GM12878 (cell line): ENCODE results near the gene PRR14L. TPM values are rescaled to one million over a fixed set of nuclear protein-coding genes. Genes with fewer than 3 reads are reported as not detected.

Experiments
- ATAC-seq: fragments of 200-7000 bp; cut with Tn5 transposase; 3 replicates; pipeline ENCODE4 v1.9.1; 2020; ENCODE audit warnings: mild to moderate bottlenecking, moderate library complexity
- BruUV-seq: library from RNA; stranded (reverse); fragments of 400-500 nt; replicated peaks from 2 replicates; lab custom pipeline; 2021; lab: Mats Ljungman, UMichigan
- CTCF ChIA-PET: fragments of 300-600 bp; sonication (Branson Sonifier 250); formaldehyde crosslinking; extraction: SDS; loops from one replicate; lab custom pipeline; 2021; ENCODE audit warnings: inconsistent platforms; lab: Yijun Ruan, JAX
- POLR2A ChIA-PET: fragments of 350-600 bp; formaldehyde crosslinking; extraction: SDS; loops from one replicate; lab custom pipeline; 2021; ENCODE audit warnings: inconsistent platforms; lab: Charles Lee
- RAD21 ChIA-PET: fragments of 300-600 bp; sonication (Branson Sonifier 250); formaldehyde crosslinking; loops from one replicate; lab custom pipeline; 2023; ENCODE audit warnings: antibody characterized with exemption; ENCODE audit not compliant: unreplicated experiment; lab: Charles Lee
- SMC1A ChIA-PET: fragments of 300-600 bp; sonication (Branson Sonifier 250); formaldehyde crosslinking; loops from one replicate; lab custom pipeline; 2023; ENCODE audit not compliant: unreplicated experiment, uncharacterized antibody; lab: Charles Lee
- DNase-seq: peaks from one replicate; pipeline ENCODE4 v3.0.0-alpha.2; 2011; ENCODE audit warnings: low read depth, low spot score
- FAIRE-seq: peaks from 3 replicates; lab custom pipeline; 2011; peaks lifted over from hg19 to GRCh38; lab: Jason Lieb, UNC
- H2AFZ ChIP-seq: 2 replicates; pipeline ENCODE4 v1.6.0; 2011; ENCODE audit warnings: low read depth, low read length, control low read depth; ENCODE audit not compliant: control insufficient read depth
- H3K27ac ChIP-seq: 2 replicates; pipeline ENCODE4 v1.5.1; 2011; ENCODE audit warnings: control low read depth; ENCODE audit not compliant: control insufficient read depth, insufficient read depth
- H3K27me3 ChIP-seq, 2 experiments: replicated peaks in 1 of 2; 2 replicates each; pipeline versions ENCODE4 v1.6.0 to v1.6.1; 2011; ENCODE audit warnings: low read length in 1 of 2; ENCODE audit not compliant: control insufficient read depth in 2 of 2, insufficient read depth in 2 of 2
- H3K36me3 ChIP-seq, 2 experiments: 2 replicates each; pipeline ENCODE4 v1.5.1; 2011; ENCODE audit warnings: low read length in 1 of 2; ENCODE audit not compliant: control insufficient read depth in 2 of 2, insufficient read depth in 2 of 2
- H3K4me1 ChIP-seq: 2 replicates; pipeline ENCODE4 v1.6.1; 2011; ENCODE audit warnings: mild to moderate bottlenecking, low read length, moderate library complexity, mixed read lengths; ENCODE audit not compliant: control insufficient read depth, insufficient read depth
- H3K4me2 ChIP-seq: 2 replicates; pipeline ENCODE4 v1.6.0; 2011; ENCODE audit warnings: control low read depth; ENCODE audit not compliant: control insufficient read depth, insufficient read depth
- H3K4me3 ChIP-seq: fragments of 200-600 bp; sonication (generic); 2 replicates; pipeline ENCODE4 v1.5.1; 2016
- H3K79me2 ChIP-seq: 2 replicates; pipeline ENCODE4 v1.6.0; 2011; ENCODE audit warnings: low read length; ENCODE audit not compliant: control insufficient read depth, insufficient read depth
- H3K9ac ChIP-seq: 2 replicates; pipeline ENCODE4 v1.8.0; 2011; ENCODE audit warnings: low read length, control low read depth, mixed read lengths; ENCODE audit not compliant: control insufficient read depth, insufficient read depth
- H3K9me3 ChIP-seq: replicated peaks from 3 replicates; pipeline ENCODE4 v1.5.1; 2011; ENCODE audit warnings: mild to moderate bottlenecking, low read length; ENCODE audit not compliant: control insufficient read depth, insufficient read depth
- H4K20me1 ChIP-seq: 2 replicates; pipeline ENCODE4 v1.6.0; 2011; ENCODE audit not compliant: control insufficient read depth, insufficient read depth
- CHD2 ChIP-seq: IDR thresholded peaks from 2 replicates; pipeline ENCODE4 v1.6.1; 2011; ENCODE audit warnings: low read depth, low read length, improper control_type of control experiment, borderline replicate concordance
- CHD4 ChIP-seq: fragments of 200-600 bp; sonication (generic); IDR thresholded peaks from 2 replicates; pipeline ENCODE4 v1.6.1; 2016; ENCODE audit warnings: mild to moderate bottlenecking
- EGR1 ChIP-seq, 2 experiments: IDR thresholded peaks; 1 replicate in 1 of 2; 2 replicates in 1 of 2; pipeline ENCODE4 v1.6.1; 2011 to 2012; ENCODE audit warnings: low read depth in 2 of 2, low read length in 2 of 2, borderline replicate concordance in 1 of 2, mild to moderate bottlenecking in 1 of 2, moderate library complexity in 1 of 2
- IKZF1 ChIP-seq: fragments of 450-650 bp; conservative IDR thresholded peaks from 2 replicates; pipeline ENCODE4 v1.6.1; 2017; ENCODE audit warnings: antibody characterized with exemption, mild to moderate bottlenecking
- IRF4 ChIP-seq: IDR thresholded peaks from 2 replicates; pipeline ENCODE4 v1.6.1; 2011; ENCODE audit warnings: low read depth, low read length
- KAT2A ChIP-seq: conservative IDR thresholded peaks from 2 replicates; pipeline ENCODE4 v1.6.1; 2011; ENCODE audit warnings: low read depth, low read length; ENCODE audit not compliant: control insufficient read depth
- MYC ChIP-seq: IDR thresholded peaks from 2 replicates; pipeline ENCODE4 v1.6.1; 2011; ENCODE audit warnings: mild to moderate bottlenecking, low read length, moderate library complexity, inconsistent platforms; ENCODE audit not compliant: insufficient read depth, insufficient replicate concordance, insufficient read length, severe bottlenecking
- POLR2AphosphoS2 ChIP-seq: IDR thresholded peaks from 2 replicates; pipeline ENCODE4 v1.6.1; 2011; ENCODE audit warnings: low read depth, mild to moderate bottlenecking, low read length, improper control_type of control experiment, moderate library complexity
- RUNX3 ChIP-seq: IDR thresholded peaks from 2 replicates; pipeline ENCODE4 v1.6.1; 2012; ENCODE audit warnings: low read length, inconsistent platforms
- TARDBP ChIP-seq: IDR thresholded peaks from 2 replicates; pipeline ENCODE4 v1.6.1; 2016; ENCODE audit warnings: borderline replicate concordance
- WGBS: methylation state at CpG from one replicate; pipeline ENCODE4 v1.1.6; 2016; ENCODE audit warnings: low lambda C conversion rate; ENCODE audit not compliant: insufficient replicate concordance, insufficient coverage; ENCODE audit errors: missing lambda C conversion rate; 5-methylcytosine and 5-hydroxymethylcytosine counted together
- in situ Hi-C: fragments of 300-500 bp; cut with MboI; formaldehyde crosslinking; loops from 9 replicates; pipeline ENCODE4 v1.14.3; 2018; ENCODE audit warnings: mixed read lengths
- intact Hi-C: fragments of 100-400 bp; cut with micrococcal nuclease; formaldehyde crosslinking; loops from one replicate; pipeline ENCODE4 v1.14.2; 2022; ENCODE audit not compliant: unreplicated experiment
- polyA plus RNA-seq, 11 experiments: library from polyadenylated mRNA; depleted of rRNA in 4 of 11; unstranded in 6 of 11; stranded (reverse) in 5 of 11; fragments of >200 nt; fragmentation: Nextera tagmentation in 4 of 11; fragmentation: Illumina TruSeq in 1 of 11; extraction: Ambion mirVana in 4 of 11; extraction: Trizol in 1 of 11; gene quantifications; 1 replicate in 1 of 11; 2 replicates in 10 of 11; pipeline versions ENCODE4 v1.2.1 to v1.2.3, GENCODE V29; 2011 to 2016; ENCODE audit warnings: inconsistent platforms in 2 of 11, missing spikeins in 2 of 11, low read depth in 1 of 11
- total RNA-seq, 4 experiments: library from RNA; depleted of rRNA in 3 of 4; stranded (reverse); fragments of >200 nt in 3 of 4; fragmentation: Illumina TruSeq in 1 of 4; extraction: Trizol in 1 of 4; gene quantifications; 2 replicates each; pipeline versions ENCODE4 v1.2.1 to v1.2.3, GENCODE V29; 2013 to 2021

The PRR14L gene
- total and polyA plus RNA-seq, 10 of the 15 experiments (the other 5 are each of a cell fraction or from before 2014, with no cell fraction given): 4.2 to 49.0 (median 21.4) TPM

DNA sequence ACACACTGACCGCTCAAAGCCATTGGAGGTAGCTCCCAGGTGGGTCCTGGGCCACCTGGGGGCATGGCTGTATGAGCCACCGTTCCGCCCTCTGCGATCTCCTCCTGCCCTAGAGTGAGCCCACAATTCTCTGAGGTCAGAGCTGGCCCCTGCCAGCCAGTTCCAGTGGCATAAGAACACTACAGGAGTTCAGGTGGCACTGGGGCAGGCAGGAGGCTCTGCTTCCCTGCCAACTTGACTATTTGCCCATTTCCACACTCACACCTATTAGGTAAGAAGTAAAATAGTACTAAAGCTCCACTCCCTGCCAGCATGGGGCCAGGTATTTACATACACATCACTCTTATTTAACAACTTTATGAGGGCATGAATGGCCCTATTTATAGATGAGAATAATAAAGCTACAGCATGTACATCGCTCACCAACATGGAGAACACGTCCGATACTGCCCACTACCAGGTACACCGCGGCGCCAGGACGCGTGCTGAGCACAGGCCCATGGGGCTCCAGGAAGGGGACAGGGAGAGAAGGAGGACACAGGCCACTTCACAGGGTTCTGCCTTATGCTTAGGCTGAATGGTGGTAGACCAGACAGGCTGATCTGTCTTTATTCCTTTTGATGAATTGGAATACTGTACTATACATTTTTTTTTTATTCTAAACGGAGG is 114.2 kb downstream of the PRR14L start:
- Histone ChIP-seq H3K4me1 (peaks cover 56% of the 10 kb centered on the region), H2AFZ (no peak overlapping the region), H4K20me1 (no peaks in the 10 kb centered on the region), H3K9ac (no peak overlapping the region), H3K27ac (peak overlapping the region; percentile 48), H3K4me3 (0 out of 2 replicates have a peak overlapping the region, but pooled peaks have one; percentile 26), H3K36me3 (peaks cover 0 to 1% of the 10 kb centered on the region in 2 experiments; a peak in 1 of 4 replicates), H3K27me3 (no peaks in the 10 kb centered on the region), H3K9me3 (no peaks in the 10 kb centered on the region), H3K4me2 (peak overlapping the region; percentile 59), H3K79me2 (peaks cover 81% of the 10 kb centered on the region)
- TF ChIP-seq MYC: no peak
- no peak for TF ChIP-seq TARDBP
- no peak for TF ChIP-seq IKZF1
- no peak for TF ChIP-seq CHD4
- no peak for TF ChIP-seq RUNX3
- no peak for TF ChIP-seq KAT2A
- no peak for TF ChIP-seq POLR2AphosphoS2
- TF ChIP-seq IRF4: no peak
- TF ChIP-seq EGR1 (IDR thresholded peaks at IDR 0.05; ENCODE audit: borderline replicate concordance in 1 of 2, low read depth in 2 of 2, low read length in 2 of 2): no peak
- TF ChIP-seq CHD2: no peak
- intact Hi-C loops: loop anchor here (2.0 kb wide), 2 partner anchors 75 to 289 kb away; partner anchors contain the start of gene PATZ1
- BruUV-seq: TSS peak; percentile 27
- ChIA-PET RAD21 (interaction anchor here (1.0 to 7.4 kb wide), 5 partner anchors 17 to 184 kb away, joined by 3 to 49 read pairs (median 17); partner anchors contain the start of gene PISD), POLR2A (interaction anchor here (1.0 to 5.4 kb wide), 4 partner anchors 11 to 26 kb away, joined by 3 to 28 read pairs (median 6); partner anchors contain the start of gene PISD), SMC1A (interaction anchor here (0.7 to 8.5 kb wide), 6 partner anchors 11 to 184 kb away, joined by 3 to 88 read pairs (median 6); partner anchors contain the start of gene PISD), CTCF (interaction anchor here (0.6 to 6.8 kb wide), 9 partner anchors 9 to 814 kb away, joined by 3 to 51 read pairs (median 5); partner anchors contain the start of gene PISD)
- FAIRE-seq (no peak), ATAC-seq (no peak), DNase-seq (no peak)
- 90% methylated on average over 13 of the region's 13 CpGs for WGBS
- in situ Hi-C loops: loop anchor here (5.0 kb wide), 2 partner anchors 143 to 283 kb away; no protein-coding TSS in a partner anchor
